ENCODE data around the gene RBM46. TPM values are rescaled to one million over a fixed set of nuclear protein-coding genes. Genes with fewer than 3 reads are reported as not detected.

RBM46 gene
- total RNA-seq, 1 donor from 2014 or later, result 0.07 TPM

- Histone ChIP-seq H3K9ac (no peak within 1 kb of the TSS), H3K36me3 (no peaks in the 10 kb centered on the region), H3K79me2 (ENCODE audit: low read depth) (no peaks in the 10 kb centered on the region), H4K20me1 (ENCODE audit: low read depth) (peaks cover 29% of the 10 kb centered on the region), H3K9me3 (ENCODE audit: low read depth) (no peaks in the 10 kb centered on the region), H3K4me3 (peak within 1 kb of the TSS; percentile 62), H3K27me3 (peaks cover 81% of the 10 kb centered on the region), H2AFZ (replicated peaks) (peak within 1 kb of the TSS; percentile 96), H3K4me1 (peaks cover 46% of the 10 kb centered on the region), H3F3A (ENCODE audit: low read depth) (peaks cover 45% of the 10 kb centered on the region), H3K27ac (no peak within 1 kb of the TSS), H3K4me2 (peak within 1 kb of the TSS; percentile 94)
- Mint-ChIP-seq H3K4me3 (peak within 1 kb of the TSS; percentile 93), H3K27ac (no peak within 1 kb of the TSS), H3K9me3 (no peaks in the 10 kb centered on the region), H3K36me3 (no peaks in the 10 kb centered on the region), H3K4me1 (peaks cover 43% of the 10 kb centered on the region), H3K27me3 (ENCODE audit: insufficient read depth, low read depth) (peaks cover 43% of the 10 kb centered on the region)
- peak; percentile 88 for DNase-seq (ENCODE audit: low spot score)
- peak; percentile 74 for TF ChIP-seq EZH2 (IDR thresholded peaks at IDR 0.05)
- TF ChIP-seq, protein P1, sequence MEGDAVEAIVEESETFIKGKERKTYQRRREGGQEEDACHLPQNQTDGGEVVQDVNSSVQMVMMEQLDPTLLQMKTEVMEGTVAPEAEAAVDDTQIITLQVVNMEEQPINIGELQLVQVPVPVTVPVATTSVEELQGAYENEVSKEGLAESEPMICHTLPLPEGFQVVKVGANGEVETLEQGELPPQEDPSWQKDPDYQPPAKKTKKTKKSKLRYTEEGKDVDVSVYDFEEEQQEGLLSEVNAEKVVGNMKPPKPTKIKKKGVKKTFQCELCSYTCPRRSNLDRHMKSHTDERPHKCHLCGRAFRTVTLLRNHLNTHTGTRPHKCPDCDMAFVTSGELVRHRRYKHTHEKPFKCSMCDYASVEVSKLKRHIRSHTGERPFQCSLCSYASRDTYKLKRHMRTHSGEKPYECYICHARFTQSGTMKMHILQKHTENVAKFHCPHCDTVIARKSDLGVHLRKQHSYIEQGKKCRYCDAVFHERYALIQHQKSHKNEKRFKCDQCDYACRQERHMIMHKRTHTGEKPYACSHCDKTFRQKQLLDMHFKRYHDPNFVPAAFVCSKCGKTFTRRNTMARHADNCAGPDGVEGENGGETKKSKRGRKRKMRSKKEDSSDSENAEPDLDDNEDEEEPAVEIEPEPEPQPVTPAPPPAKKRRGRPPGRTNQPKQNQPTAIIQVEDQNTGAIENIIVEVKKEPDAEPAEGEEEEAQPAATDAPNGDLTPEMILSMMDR (IDR thresholded peaks at IDR 0.05), result peak; percentile 15
- peak; percentile 89 for TF ChIP-seq EZH2phosphoT487 (IDR thresholded peaks at IDR 0.05)
Observed at GRCh38 chr4:154743683-154744340, 37.3 kb upstream of the RBM46 start, which contains the start of gene LRAT. TSS of gene LRAT (plus strand) at chr4:154744000. CDS start at chr4:154744327, 327 bp downstream.

DNA sequence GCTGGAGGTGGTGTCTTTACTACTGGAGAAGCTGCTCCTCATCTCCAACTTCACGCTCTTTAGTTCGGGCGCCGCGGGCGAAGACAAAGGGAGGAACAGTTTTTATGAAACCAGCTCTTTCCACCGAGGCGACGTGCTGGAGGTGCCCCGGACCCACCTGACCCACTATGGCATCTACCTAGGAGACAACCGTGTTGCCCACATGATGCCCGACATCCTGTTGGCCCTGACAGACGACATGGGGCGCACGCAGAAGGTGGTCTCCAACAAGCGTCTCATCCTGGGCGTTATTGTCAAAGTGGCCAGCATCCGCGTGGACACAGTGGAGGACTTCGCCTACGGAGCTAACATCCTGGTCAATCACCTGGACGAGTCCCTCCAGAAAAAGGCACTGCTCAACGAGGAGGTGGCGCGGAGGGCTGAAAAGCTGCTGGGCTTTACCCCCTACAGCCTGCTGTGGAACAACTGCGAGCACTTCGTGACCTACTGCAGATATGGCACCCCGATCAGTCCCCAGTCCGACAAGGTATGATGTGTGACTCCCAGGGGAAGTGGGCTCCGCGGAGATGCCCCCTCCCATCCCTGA is 36.6 kb upstream of the RBM46 start:
- Mint-ChIP-seq H3K27me3 (ENCODE audit: insufficient read depth, low read depth) (peaks cover 42% of the 10 kb centered on the region), H3K36me3 (no peaks in the 10 kb centered on the region), H3K27ac (no peak overlapping the region), H3K4me3 (peak overlapping the region; percentile 93), H3K4me1 (peaks cover 37% of the 10 kb centered on the region), H3K9me3 (no peaks in the 10 kb centered on the region)
- Histone ChIP-seq H3K27ac (no peak overlapping the region), H3F3A (ENCODE audit: low read depth) (peaks cover 39% of the 10 kb centered on the region), H4K20me1 (ENCODE audit: low read depth) (peaks cover 23% of the 10 kb centered on the region), H3K9ac (no peak overlapping the region), H3K27me3 (peaks cover 79% of the 10 kb centered on the region), H3K4me3 (peak overlapping the region; percentile 62), H3K9me3 (ENCODE audit: low read depth) (no peaks in the 10 kb centered on the region), H3K36me3 (no peaks in the 10 kb centered on the region), H3K79me2 (ENCODE audit: low read depth) (no peaks in the 10 kb centered on the region), H2AFZ (replicated peaks) (peak overlapping the region; percentile 96), H3K4me2 (peak overlapping the region; percentile 94), H3K4me1 (peaks cover 40% of the 10 kb centered on the region)
- TF ChIP-seq EZH2 (IDR thresholded peaks at IDR 0.05) (peak; percentile 20), EZH2phosphoT487 (IDR thresholded peaks at IDR 0.05) (peak; percentile 54)
- TF ChIP-seq, protein P1 (IDR thresholded peaks at IDR 0.05), result no peak
- DNase-seq (ENCODE audit: low spot score), result peak; percentile 34

- Histone ChIP-seq H3K4me1 (no peaks in the 10 kb centered on the region), H3K4me2 (no peak overlapping the region), H3F3A (ENCODE audit: low read depth) (no peaks in the 10 kb centered on the region), H3K36me3 (no peaks in the 10 kb centered on the region), H3K9me3 (ENCODE audit: low read depth) (no peaks in the 10 kb centered on the region), H3K79me2 (ENCODE audit: low read depth) (no peaks in the 10 kb centered on the region), H3K27me3 (no peaks in the 10 kb centered on the region), H3K9ac (no peak overlapping the region), H4K20me1 (ENCODE audit: low read depth) (no peaks in the 10 kb centered on the region), H3K4me3 (no peak overlapping the region), H3K27ac (no peak overlapping the region), H2AFZ (replicated peaks) (no peak overlapping the region)
- Mint-ChIP-seq H3K27me3 (ENCODE audit: insufficient read depth, low read depth) (peaks cover 2% of the 10 kb centered on the region), H3K9me3 (no peaks in the 10 kb centered on the region), H3K4me1 (no peaks in the 10 kb centered on the region), H3K27ac (no peak overlapping the region), H3K36me3 (no peaks in the 10 kb centered on the region), H3K4me3 (no peak overlapping the region)
- TF ChIP-seq EZH2 (IDR thresholded peaks at IDR 0.05) (no peak), EZH2phosphoT487 (IDR thresholded peaks at IDR 0.05) (no peak)
- TF ChIP-seq, protein P1 (IDR thresholded peaks at IDR 0.05), result no peak
- no peak for DNase-seq (ENCODE audit: low spot score)
Observed at GRCh38 chr4:154757713-154758112, 23.4 kb upstream of the RBM46 start.
